ENCODE measurements around the gene DNAH11.

Gene DNAH11

DNA sequence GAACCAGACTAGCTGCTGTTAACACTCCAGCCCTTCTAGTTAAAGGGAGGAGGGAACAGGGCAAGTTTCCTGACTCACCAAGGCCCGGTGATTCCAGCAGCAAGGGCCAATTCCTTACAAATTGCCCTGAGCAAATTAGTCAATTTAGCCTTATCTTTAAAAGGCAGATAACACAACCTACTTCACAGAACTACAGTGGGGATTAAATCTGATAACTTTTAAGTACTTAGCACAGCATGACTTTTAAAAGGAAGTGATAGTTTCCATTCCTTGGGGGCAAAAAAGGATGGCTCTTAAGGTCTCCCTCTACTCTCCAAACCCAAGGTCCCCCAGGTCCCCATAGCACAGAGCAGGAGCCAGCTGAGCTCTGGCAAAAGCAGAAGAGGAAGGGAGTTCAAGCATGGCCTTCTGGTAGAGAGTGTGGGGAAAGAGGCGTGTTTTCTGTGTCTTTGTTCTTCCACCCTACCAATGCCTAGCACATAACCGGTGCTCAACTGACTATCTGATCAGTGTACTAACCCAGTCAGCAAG is 398.8 kb downstream of the DNAH11 start:
- Mint-ChIP-seq H3K4me3 (peak overlapping the region; percentile 61 to 66), H3K4me1 (peaks cover 83% of the 10 kb centered on the region)

GRCh38 chr7:21942955-21943354 is 400.1 kb downstream of the DNAH11 start:
- peak overlapping the region in 1 of 2 donors; percentile 49 for H3K27ac Mint-ChIP-seq
- no peaks in the 10 kb centered on the region for H3K9me3 Mint-ChIP-seq
- H3K4me1 Mint-ChIP-seq: peaks cover 91% of the 10 kb centered on the region
- peak overlapping the region; percentile 23 to 30 for H3K4me3 Mint-ChIP-seq
- H3K27me3 Mint-ChIP-seq: peaks cover 6% of the 10 kb centered on the region
- ATAC-seq (no peak), DNase-seq (no peak)

More for the DNA sequence above, 398.8 kb downstream of the DNAH11 start:
- Mint-ChIP-seq H3K27me3 (no peaks in the 10 kb centered on the region), H3K9me3 (peaks cover 0 to 4% of the 10 kb centered on the region in 2 donors), H3K27ac (no peak overlapping the region)
- ATAC-seq: no peak
- DNase-seq: no peak

DNA sequence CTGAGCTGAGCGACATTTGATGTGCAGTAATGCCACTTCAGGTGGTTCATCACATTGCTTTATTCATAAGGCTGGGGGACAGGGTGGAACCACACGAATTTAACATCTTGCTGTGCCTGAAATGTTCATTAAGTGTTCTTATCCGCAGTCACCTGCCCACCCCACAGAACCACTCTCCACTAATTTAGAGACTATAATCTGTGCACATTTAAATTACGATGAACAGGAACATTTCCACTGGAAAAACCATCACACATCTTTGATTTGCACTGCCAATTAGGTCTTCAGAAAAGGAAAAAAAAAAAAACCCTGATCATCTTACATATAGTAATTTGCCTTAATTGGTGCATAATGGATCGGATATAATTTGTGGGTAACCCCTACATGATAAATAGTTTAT is 400.6 kb downstream of the DNAH11 start:
- Mint-ChIP-seq H3K9me3 (no peaks in the 10 kb centered on the region), H3K27ac (no peak overlapping the region), H3K4me1 (peaks cover 91% of the 10 kb centered on the region), H3K27me3 (peaks cover 6% of the 10 kb centered on the region), H3K4me3 (peak overlapping the region; percentile 23 to 30)
- ATAC-seq: no peak
- no peak for DNase-seq

DNA sequence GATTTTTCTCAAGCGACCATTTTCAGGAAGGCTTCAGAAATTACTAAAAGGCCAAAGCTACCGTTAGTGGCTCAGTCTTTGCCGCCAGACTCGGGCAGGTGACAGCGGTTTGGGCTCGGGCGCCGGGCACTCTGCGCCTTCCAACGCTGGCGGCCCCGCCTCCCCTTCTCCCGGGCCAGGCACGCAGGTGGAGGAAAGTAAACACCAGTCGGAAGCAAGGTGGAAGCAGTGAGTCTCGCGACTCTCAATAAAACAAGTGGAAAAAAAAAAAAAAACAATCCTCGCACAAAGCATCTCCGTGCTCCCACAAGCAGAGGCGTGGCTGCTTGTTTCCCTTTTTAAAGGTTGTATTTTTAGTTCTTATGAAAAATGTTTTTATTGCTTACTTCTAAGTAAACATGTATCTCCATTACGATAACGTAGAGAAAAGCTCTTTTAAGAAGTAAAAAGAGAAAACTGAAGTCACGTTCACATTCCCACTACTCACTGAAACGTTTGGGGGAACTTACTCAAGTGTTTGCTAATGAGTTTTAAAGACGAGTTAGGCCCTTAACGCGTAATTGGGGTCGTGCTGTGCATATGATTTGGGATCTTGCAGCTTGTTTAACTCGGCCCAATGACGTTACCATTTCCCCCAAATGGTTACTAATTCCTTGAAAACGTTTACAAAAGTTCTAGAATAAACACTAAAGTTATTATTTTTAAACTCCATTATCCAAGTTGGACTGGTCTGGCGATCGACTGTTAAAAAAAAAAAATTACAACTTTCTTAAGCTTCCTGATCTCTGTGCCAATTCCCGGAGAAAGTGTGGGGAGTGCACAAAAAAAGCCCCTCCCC is 402.0 kb downstream of the DNAH11 start:
- H3K4me1 Mint-ChIP-seq: peaks cover 85% of the 10 kb centered on the region
- peak overlapping the region; percentile 99 for H3K27ac Mint-ChIP-seq
- ATAC-seq (no peak), DNase-seq (peak; percentile 36 to 46)
- H3K27me3 Mint-ChIP-seq: peaks cover 18% of the 10 kb centered on the region
- peak overlapping the region; percentile 88 to 95 for H3K4me3 Mint-ChIP-seq
- no peaks in the 10 kb centered on the region for H3K9me3 Mint-ChIP-seq

DNA sequence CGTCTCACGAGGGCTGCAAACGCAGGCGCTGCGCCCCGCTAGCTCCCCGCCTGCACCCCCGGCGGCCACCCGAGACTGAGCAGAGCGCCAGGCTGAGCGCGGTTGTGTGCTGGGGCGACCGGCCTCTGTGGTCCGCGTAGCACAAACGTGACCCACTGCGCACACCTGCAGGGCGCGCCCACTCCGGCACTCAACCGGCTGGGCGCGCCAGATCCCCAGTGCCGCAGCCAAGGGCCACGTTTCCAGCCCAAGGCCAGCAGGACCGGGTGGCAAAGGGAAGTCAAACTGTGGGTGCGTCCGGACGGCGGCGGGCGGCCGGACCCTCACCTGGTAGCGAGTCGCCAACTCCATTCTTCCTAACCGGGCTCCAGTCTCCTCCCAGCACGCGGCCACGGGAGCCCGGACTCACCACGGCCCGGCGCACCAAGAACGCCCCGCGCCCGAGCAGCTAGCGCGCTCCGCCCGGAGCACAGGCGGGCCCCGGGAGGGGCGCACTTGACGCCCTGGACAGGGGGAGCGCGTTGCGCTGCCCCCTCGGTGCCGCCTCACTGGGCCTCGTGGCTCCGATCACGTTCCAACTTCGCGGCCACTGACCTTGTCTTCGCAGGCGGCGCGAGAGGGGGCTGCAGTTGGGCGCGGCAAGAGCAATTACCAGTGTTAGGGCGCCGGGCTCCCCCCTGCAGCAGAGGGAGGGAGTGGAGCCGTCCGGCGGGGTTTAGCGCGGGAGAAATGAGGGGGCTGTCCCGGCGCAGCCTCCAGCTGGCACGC is 402.8 kb downstream of the DNAH11 start, which contains the start of gene CDCA7L:
TSS of gene CDCA7L (minus strand) at position 446 of the 768 bp plus-strand sequence. CDS start at position 351, 95 bp downstream.
- DNase-seq (peak; percentile 83 to 87), ATAC-seq (peak; percentile 91)
- Mint-ChIP-seq H3K9me3 (no peaks in the 10 kb centered on the region), H3K27ac (peak within 1 kb of the TSS; percentile 99), H3K27me3 (peaks cover 18% of the 10 kb centered on the region), H3K4me1 (peaks cover 77% of the 10 kb centered on the region), H3K4me3 (peak within 1 kb of the TSS; percentile 88 to 95)

DNA sequence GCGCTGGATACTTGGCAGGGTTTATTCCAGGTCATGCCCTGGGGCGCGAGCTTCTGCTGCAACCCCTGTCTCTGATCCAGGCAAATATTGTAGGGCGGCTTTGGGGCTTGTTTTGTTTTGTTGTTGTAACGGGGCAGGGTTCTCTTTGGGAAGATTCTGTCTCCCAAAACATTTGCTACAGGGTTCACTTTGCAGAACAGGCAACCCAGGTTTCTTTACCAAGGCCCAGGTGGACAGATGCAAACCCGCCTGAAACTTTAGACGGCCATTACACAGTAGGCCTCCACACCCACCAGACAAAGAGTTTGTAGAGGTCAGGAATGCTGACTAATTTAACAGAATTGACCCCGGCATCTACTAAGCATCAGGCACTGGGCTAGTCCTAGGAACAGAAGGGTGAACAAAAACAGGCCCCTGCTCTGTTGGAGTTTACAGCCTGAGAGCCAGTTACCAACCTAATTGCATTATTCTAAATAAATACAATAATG is 403.4 kb downstream of the DNAH11 start:
- Mint-ChIP-seq H3K27ac (peak overlapping the region; percentile 99), H3K27me3 (peaks cover 18% of the 10 kb centered on the region), H3K4me3 (peak overlapping the region; percentile 88 to 95), H3K9me3 (no peaks in the 10 kb centered on the region), H3K4me1 (peaks cover 71% of the 10 kb centered on the region)
- ATAC-seq (no peak), DNase-seq (no peak)

GRCh38 chr7:21947056-21947455 is 404.2 kb downstream of the DNAH11 start:
- H3K27ac Mint-ChIP-seq: no peak overlapping the region
- ATAC-seq: no peak
- peaks cover 63% of the 10 kb centered on the region for H3K4me1 Mint-ChIP-seq
- H3K27me3 Mint-ChIP-seq: peaks cover 18% of the 10 kb centered on the region
- H3K4me3 Mint-ChIP-seq: no peak overlapping the region
- no peaks in the 10 kb centered on the region for H3K9me3 Mint-ChIP-seq
- no peak for DNase-seq

DNA sequence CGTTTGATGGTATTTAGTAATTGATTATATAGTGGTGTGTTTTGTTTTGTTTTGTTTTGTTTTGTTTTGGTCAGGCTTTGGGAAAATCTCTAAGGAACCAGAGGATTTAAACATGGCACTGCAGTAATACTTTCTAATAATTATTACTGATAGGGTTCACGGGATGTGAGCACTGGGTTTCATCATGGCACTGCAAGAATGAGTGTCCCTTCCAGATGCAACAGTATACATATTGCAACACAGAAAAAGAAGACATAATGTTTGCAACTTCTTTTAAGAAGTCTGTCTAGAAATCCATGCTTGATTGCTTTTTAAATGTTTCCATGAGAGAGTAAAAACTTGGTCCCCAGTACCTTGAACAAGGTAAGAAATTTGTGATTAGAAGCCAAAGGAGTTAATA is 405.1 kb downstream of the DNAH11 start:
- H3K4me3 Mint-ChIP-seq: no peak overlapping the region
- ATAC-seq (no peak), DNase-seq (no peak)
- H3K27ac Mint-ChIP-seq: no peak overlapping the region
- no peaks in the 10 kb centered on the region for H3K9me3 Mint-ChIP-seq
- peaks cover 18% of the 10 kb centered on the region for H3K27me3 Mint-ChIP-seq
- H3K4me1 Mint-ChIP-seq: peaks cover 54% of the 10 kb centered on the region

- Mint-ChIP-seq H3K4me1 (peaks cover 50% of the 10 kb centered on the region), H3K27me3 (peaks cover 18% of the 10 kb centered on the region), H3K27ac (no peak overlapping the region), H3K9me3 (no peaks in the 10 kb centered on the region), H3K4me3 (no peak overlapping the region)
- ATAC-seq (no peak), DNase-seq (no peak)
These were observed 405.5 kb downstream of the DNAH11 start for GRCh38 chr7:21948364-21948763.

DNA sequence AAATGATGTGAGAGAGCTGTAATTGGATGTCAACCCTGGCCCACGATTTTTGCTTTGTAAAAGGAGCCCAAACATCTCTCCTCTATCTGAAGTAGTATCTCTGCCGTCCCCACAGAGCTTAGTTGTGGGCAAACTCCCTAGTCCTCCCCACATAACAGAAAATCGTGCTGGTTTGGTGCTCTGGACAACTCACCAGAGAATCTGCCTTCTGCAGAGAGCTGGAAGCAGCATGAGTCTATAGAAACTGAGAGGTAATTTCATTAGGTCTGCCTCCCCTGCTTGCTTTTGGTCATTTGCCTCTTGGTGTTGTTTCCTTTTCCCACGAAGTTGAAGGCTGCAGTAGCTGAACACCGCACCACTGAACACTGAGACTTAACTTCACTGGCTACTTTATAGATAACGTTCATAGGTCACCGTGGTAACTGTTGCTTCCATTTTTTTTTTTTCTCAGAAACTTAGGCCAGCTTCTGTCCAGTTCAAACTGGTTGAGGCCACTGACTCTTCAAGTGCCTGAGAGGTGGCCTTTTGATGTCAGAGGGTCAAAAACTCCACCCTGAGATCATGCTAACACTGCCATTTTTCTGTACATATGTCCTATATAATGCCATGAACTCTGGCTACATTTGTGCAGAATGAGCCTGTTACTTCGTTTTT is 406.2 kb downstream of the DNAH11 start:
- no peak for DNase-seq
- no peaks in the 10 kb centered on the region for H3K9me3 Mint-ChIP-seq
- no peak overlapping the region for H3K27ac Mint-ChIP-seq
- no peak overlapping the region for H3K4me3 Mint-ChIP-seq
- H3K27me3 Mint-ChIP-seq: peaks cover 18% of the 10 kb centered on the region
- ATAC-seq: no peak
- H3K4me1 Mint-ChIP-seq: peaks cover 43% of the 10 kb centered on the region
